ENCODE measurements around the gene MRPL44.
"Not testable (repeated sequence)": the region's sequence is repeated elsewhere in the genome, so short reads cannot be mapped to it uniquely, and the experiment has no call there.

DNA sequence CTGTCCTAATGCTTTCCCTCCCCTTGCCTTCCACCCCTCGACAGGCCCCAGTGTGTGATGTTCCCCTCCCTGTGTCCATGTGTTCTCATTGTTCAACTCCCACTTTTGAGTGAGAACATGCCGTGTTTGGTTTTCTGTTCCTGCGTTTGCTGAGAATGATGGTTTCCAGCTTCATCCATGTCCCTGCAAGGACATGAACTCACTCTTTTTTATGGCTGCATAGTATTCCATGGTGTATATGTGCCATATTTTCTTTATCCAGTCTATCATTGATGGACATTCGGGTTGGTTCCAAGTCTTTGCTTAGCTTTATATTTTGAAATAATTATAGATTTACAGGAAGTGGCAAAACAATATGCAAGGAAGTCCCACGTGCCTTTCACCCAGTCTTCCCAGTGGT, 43.4 kb downstream of the MRPL44 start:
- TF ChIP-seq POLR2A (IDR thresholded peaks at IDR 0.05), result not testable (repeated sequence)
- TF ChIP-seq, protein P1, sequence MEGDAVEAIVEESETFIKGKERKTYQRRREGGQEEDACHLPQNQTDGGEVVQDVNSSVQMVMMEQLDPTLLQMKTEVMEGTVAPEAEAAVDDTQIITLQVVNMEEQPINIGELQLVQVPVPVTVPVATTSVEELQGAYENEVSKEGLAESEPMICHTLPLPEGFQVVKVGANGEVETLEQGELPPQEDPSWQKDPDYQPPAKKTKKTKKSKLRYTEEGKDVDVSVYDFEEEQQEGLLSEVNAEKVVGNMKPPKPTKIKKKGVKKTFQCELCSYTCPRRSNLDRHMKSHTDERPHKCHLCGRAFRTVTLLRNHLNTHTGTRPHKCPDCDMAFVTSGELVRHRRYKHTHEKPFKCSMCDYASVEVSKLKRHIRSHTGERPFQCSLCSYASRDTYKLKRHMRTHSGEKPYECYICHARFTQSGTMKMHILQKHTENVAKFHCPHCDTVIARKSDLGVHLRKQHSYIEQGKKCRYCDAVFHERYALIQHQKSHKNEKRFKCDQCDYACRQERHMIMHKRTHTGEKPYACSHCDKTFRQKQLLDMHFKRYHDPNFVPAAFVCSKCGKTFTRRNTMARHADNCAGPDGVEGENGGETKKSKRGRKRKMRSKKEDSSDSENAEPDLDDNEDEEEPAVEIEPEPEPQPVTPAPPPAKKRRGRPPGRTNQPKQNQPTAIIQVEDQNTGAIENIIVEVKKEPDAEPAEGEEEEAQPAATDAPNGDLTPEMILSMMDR (IDR thresholded peaks at IDR 0.05), result not testable (repeated sequence)

All from vagina (tissue), 2 donors.